HG02943 (cell line): ENCODE measurements around the gene PFKFB3.
"Not testable (repeated sequence)": the region's sequence is repeated elsewhere in the genome, so short reads cannot be mapped to it uniquely, and the experiment has no call there.

Experiments
- ATAC-seq: cut with Tn5 transposase; IDR thresholded peaks from one replicate; pipeline ENCODE4 v1.9.1; 2021; ENCODE audit warnings: mild to moderate bottlenecking, low read depth, moderate library complexity; ENCODE audit not compliant: unreplicated experiment

Gene PFKFB3

DNA sequence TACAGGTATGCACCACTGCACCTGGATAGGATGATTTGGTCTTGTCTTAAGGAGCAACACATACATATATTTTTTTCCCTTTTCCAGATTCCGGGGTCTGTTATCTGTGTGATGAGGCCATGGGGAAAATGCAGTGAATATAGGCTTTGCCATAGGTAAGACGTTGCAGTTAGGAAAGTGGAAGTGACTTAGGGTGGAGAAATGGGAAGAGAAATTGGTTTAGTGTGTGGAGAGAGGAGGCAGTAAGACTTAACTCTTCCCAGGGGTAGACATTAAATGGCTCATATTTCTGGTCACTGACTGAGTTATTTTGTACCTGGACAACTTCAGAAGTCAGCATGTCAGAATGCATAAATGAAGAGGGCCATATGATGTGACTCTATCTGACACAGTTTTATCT is 66.7 kb downstream of the PFKFB3 start:
- no peak for ATAC-seq

DNA sequence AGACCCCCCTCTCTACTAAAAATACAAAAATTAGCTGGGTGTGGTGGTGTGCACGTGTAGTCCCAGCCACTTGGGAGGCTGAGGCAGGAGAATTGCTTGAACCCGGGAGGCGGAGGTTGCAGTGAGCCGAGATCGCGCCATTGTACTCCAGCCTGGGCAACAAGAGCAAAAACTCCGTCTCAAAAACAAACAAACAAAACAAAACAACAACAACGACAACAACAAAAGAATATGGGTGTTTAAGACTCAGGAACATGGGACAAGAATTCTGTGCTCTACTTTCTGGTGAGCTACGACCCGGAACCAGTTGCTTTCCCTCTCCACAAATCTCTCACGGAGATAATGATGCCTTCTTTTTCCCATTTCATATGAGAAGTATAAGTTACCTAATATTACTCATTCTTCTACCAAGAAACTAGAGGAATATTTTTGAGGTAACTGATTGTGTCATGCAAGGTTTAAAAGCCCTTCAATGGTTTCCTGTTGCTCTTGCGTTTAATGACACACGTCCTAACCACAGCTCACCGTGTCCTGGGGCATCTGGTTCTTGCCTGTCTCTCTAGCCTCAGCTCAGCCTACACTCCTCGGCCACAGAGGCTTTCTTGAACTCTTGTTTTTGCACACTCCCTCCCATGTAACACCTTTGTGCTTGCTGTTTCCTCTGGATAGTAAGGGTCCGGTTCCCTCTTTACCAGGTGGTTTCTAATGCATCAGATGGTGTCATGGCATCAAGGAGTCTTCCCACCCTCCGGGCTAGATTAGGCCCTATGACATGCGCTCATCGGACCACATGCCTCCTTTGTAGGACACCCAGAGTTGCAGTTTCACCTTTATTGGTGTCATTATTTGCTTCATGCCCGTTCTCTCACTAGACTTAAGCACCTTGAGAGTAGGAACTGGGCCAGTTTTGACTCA is 67.5 kb downstream of the PFKFB3 start:
- no peak for ATAC-seq

DNA sequence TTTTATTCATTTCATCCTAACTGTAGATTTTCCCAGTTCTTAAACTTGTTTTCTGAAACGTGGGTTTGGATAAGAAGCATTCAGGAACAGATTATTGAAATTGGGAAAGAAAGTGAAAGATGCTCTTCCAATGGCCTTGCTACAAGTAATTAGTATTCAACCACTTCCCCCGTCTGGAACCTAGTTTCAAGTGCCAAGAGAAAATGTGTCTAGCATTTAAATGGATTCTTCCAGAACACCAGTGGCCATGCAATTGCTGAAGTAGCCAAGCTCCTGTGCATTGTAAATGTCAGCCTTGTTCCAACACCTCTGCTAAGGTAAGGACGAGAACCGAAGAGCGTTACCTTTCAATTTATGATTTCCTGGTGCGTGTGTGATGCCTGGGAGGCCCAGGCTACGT is 68.2 kb downstream of the PFKFB3 start:
- ATAC-seq, result no peak

DNA sequence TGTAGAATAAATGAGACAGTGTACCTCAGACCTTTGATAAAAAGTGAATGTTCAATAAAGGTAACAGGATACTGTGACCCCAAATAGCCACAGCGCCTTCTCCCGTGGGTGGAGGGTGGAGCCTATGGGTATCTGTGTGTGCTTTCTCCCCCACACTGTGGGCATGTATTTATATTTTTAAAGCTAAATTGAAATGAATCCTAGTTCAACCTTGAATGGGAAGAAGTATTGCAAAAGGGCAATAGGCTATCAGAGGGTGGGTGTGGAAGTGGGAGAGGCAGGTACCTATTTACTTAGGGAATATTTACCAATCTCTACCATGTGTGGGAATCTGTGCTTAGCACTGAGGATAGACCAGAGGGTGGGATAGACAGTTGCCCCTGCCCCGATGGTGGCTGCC is 68.9 kb downstream of the PFKFB3 start:
- no peak for ATAC-seq

GRCh38 chr10:6272126-6272525 is 69.4 kb downstream of the PFKFB3 start:
- ATAC-seq, result no peak

GRCh38 chr10:6273351-6273750 is 70.6 kb downstream of the PFKFB3 start:
- no peak for ATAC-seq

- ATAC-seq, result no peak
Observed at GRCh38 chr10:6274040-6274439, 71.3 kb downstream of the PFKFB3 start.

DNA sequence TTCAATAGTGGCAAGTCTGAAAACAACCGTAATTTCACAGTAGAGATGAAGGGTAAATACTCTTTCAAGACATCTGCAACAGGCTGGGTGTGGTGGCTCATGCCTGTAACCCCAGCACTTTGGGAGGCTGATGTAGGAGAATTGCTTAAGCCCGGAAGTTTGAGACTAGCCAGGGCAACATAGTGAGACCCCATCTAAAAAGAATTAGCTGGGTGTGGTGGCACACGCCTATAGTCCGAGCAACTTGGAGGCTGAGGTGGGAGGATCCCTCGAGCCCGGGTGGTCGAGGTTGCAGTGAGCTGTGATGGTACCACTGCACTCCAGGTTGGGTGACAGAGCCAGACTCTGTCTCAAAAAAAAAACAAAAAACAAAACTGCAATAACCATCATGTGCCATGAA is 71.8 kb downstream of the PFKFB3 start:
- no peak for ATAC-seq

DNA sequence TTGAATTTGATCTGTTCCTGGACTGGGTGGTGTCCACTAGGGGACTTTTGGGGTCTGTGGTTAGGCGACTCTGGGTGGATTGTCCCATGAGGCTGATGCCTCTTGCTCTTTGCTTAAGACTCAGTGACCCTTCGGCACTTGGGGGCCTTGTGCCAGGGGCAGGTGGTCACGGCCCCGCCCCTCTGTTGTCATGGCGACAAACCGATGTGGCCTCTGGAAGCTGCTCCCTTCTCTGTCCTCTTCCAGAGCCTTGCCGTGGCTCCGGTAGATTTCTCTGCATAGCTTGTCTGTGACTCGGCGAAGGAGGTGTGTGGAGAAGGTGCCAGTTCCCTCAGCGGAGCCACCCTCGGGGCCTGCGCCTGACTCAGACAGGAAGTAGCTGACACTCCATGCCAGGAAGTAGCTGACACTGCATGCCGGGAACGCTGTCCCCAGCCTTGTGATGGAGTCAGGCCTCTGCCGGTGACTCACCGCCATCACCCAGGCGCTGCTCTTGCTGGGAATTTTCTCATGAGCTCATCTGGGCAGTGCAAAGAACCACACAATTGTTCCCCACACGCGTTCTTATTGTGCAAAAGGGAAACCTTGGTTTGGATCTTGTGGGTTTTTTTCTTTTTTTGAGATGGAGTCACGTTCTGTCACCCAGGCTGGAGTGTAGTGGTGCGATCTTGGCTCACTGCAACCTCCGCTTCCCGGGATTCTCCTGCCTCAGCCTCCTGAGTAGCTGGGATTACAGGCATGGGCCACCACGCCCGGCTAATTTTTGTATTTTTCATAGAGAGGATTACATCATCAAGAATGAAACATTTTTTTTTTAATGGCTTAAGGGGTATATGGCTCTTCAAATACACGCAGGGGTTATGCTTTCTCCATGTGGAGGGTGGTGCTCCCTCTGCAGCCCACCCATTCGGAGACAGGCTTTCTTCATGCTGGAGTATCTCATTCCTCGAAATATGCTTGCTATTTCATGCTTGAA is 72.6 kb downstream of the PFKFB3 start:
- no peak for ATAC-seq

DNA sequence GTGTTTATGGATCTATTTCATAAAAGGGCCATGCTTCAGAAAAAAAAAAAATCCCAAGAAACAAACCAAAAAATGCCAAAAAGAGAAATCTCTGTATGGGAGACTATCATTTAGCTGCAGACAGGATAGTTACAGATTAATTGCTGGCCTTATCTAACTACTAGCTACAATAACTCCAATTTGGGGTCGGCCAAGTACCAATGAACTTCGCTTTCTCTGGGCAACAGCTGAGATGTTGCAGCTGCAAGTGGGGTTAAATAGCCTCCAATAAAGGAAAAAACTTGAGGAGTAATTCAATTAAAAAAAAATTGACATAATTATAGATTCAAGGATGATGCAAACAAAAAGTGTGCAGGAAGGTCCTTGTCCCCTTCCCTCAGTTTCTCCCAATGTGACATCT is 73.6 kb downstream of the PFKFB3 start:
- no peak for ATAC-seq

- ATAC-seq, result no peak
Observed at GRCh38 chr10:6278519-6279120, 75.9 kb downstream of the PFKFB3 start.

- ATAC-seq, result no peak
Observed at GRCh38 chr10:6279540-6280267, 77.0 kb downstream of the PFKFB3 start.

- no peak for ATAC-seq
Observed at GRCh38 chr10:6280291-6280690, 77.6 kb downstream of the PFKFB3 start.

- no peak for ATAC-seq
Observed at GRCh38 chr10:6282454-6282958, 79.8 kb downstream of the PFKFB3 start.

DNA sequence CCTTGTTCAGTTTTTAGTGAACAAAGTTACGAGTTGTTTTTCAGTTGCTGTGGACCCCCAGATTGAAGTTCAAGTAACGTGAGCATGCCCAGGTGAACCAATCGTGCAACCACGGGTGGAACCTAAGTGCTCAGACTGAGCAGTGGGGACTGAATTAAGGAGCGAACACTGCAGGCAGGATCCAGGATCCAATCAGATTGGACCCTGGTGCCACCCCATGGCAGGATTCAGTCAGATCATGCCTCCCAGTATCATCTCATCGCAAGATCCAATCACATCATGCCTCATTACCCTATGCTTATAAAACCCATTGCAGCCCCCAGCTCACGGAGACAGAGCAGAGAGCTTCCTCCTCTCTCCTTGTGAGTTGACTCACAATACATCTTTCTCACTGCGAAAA is 80.9 kb downstream of the PFKFB3 start:
- no peak for ATAC-seq

DNA sequence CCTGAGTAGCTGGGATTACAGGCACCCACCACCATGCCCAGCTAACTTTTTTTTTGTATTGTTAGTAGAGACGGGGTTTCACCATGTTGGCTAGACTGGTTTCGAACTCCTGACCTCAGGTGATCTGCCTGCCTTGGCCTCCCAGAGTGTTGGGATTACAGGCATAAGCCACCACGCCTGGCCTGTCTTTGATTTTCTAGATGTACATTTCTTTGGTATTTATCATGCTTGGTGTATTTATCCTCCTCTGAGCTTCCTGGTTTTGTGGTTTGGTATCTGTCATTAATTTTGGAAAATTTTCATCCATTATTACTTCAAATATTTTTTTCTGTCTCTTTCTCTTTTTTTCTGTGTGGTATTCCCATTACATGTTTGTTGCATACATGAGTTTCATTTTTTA is 87.9 kb downstream of the PFKFB3 start:
- not testable (repeated sequence) for ATAC-seq

DNA sequence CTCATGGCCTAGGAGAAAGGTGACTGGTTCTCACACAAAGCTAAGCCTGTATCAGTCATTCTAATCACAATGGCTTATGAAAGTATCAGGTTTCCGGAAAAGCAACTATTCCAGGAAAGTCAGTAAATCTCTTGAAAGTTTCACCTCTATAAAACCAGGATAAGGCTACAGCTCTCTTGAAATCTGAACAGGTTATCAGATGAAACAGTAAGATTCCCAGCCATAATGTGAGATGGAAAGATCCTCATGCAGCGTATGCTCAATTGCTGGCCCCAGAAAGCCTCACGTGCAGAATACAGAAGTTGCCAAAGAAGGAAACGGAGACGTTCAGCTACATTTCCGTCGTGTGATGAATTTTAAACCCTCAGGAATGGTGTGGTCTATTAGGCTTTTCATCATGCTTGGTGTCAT is 90.0 kb downstream of the PFKFB3 start:
- ATAC-seq, result no peak

DNA sequence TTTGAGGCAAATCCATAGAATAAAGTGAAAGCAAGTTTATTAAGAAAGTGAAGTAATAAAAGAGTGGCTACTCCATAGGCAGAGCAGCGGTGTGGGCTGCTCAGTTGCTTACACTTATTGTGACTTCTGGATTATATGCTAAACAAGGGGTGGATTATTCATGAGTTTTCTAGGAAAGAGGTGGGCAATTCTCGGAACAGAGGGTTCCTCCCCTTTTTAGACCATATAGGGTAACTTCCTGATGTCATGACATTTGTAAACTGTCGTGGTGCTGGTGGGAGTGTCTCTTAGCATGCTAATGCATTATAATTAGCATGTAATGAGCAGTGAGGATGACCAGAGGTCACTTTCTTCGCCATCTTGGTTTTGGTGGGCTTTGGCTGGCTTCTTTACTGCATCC is 93.7 kb downstream of the PFKFB3 start:
- ATAC-seq, result not testable (repeated sequence)

- ATAC-seq, result no peak
Observed at GRCh38 chr10:6296828-6297251, 94.1 kb downstream of the PFKFB3 start.

DNA sequence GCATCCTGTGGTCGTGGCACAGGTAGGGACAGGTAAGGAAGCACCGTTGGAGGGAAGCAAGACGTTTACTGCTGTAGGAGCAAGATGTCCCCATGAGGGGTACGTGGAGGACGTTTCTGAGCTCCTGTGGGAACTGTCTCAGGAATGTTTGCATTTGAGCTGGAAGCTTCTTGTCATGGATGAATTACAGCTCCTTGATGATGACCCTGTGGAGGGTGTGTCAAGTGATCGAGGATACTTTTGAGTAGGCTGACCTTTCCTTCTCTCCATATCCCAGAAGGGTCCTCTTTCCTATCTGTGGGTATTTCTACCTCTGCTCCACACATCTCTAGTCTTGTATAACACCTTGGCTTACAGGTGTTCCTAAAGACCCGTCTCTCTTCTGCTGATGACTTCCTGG is 94.8 kb downstream of the PFKFB3 start:
- no peak for ATAC-seq
